Measurements from ENCODE around the gene SMAD5. TPM values are rescaled to one million over a fixed set of nuclear protein-coding genes. Genes with fewer than 3 reads are reported as not detected.

SMAD5 gene
- polyA plus RNA-seq, 1 donor = 82.2 TPM

- DNase-seq = no peak
Observed at GRCh38 chr5:136153581-136154236, 21.1 kb downstream of the SMAD5 start.

GRCh38 chr5:136155078-136155477, 22.4 kb downstream of the SMAD5 start:
- DNase-seq = no peak

DNA sequence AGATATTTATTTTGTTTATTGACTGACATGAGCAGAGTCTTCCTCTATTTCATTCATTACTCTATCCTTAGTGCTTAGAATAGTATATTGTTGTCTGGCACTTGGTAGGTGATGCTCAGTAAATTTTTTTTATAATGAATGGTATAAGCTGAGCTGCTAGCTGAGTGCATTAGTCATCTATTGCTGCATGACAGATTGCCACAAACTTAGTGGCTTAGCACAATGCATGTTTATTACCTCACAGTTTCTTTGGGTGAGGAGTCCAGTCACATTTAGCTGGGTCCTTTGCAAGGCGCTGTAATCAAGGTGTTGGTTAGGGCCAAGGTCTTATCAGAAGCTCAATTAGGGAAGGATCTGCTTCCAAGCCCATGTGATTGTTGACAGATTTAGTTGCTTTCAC, 23.1 kb downstream of the SMAD5 start:
- no peak for DNase-seq

GRCh38 chr5:136157514-136157913, 24.9 kb downstream of the SMAD5 start:
- DNase-seq = no peak

DNA sequence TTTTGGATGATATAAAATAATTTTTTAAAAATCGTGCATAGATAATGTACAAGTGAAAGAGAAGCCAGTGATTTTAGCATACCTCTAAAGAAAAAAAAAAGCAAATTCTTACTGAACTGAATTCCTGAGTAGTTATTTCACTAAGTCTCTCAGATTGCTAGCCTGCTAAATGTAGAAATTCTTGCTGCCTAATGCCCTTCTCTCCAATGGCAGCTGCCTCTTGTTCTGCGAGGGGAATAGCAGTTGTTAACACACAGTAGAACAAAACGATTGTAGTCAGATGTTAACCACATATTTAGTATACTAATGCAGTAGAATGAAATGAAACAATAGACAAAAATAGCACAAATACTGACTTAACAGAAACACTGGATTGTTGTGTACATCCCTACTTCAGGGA, 26.8 kb downstream of the SMAD5 start:
- no peak for DNase-seq

GRCh38 chr5:136162008-136162407, 29.4 kb downstream of the SMAD5 start:
- no peak for DNase-seq

GRCh38 chr5:136164226-136164625, 31.6 kb downstream of the SMAD5 start:
- DNase-seq = no peak

GRCh38 chr5:136166909-136167308, 34.3 kb downstream of the SMAD5 start:
- DNase-seq = no peak

DNA sequence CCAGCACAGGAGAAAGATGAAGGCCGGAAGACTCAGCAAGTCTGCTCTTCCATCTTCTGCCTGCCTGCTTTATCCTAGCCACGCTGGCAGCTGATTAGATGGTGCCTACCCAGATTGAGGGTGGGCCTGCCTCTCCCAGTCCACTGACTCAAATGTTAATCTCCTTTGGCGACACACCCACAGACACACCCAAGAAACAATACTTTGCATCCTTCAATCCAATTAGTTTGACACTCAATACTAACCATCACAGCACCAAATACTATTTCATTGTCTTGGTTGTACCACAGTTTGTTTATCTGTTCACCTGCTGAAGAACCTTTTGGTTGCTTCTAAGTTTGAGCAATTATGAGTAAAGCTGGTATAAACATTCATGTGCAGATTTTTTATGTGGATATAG, 36.6 kb downstream of the SMAD5 start:
- no peak for DNase-seq

DNA sequence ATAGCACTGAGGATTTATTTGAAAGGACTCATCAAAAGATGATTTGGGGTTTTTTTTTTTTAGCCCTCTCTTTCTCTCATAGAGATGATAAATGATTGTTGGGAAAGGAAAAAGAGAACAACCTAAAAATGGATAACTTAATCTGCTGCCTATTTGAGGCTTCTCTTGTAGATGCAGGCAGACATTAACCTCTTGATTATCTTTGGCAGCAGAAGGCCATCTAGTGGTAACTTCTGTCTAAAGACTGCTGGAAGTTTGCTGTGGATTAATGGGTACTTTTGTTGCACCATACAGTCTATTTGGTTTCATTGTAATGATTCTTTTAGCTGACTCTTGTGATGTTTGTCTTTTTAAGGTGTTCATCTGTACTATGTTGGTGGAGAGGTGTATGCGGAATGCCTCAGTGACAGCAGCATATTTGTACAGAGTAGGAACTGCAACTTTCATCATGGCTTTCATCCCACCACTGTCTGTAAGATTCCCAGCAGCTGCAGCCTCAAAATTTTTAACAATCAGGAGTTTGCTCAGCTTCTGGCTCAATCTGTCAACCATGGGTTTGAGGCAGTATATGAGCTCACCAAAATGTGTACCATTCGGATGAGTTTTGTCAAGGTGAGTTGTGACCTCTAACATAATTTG, 41.5 kb downstream of the SMAD5 start:
- DNase-seq = peak; percentile 37

GRCh38 chr5:136182618-136183017, 50.0 kb downstream of the SMAD5 start:
- DNase-seq = no peak

DNA sequence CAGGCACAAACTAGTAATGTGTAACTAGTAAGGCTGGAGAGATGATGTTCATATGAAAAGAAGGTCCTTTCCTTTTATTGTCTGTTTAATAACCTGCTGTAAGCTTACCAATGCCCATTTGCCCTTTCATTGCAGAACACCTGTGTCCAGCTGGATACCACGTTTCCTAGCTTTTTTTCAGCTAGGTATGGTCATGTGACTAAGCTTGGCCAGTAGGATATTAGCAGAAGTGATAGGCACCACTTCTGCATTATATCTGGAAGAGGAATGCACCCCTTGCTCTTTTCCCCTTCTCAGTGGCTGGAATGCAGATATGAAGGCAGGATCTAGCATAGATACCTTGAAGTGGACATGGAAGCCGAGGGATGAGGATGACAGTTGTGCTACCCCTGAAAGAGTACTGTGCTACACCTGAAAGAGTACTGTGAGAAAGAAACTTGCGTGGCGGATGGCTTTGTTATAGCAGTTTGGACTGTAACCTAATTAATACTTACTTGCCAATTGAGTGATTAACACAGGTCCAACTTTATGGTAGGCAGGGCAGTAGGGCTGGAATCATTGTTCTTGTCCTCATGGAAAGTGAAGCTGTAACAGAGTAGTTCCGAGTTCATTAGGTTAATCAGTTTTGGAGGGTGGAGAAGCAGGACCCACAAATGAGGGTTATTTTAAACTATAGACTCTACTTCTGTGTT, 53.5 kb downstream of the SMAD5 start:
- DNase-seq = no peak

DNA sequence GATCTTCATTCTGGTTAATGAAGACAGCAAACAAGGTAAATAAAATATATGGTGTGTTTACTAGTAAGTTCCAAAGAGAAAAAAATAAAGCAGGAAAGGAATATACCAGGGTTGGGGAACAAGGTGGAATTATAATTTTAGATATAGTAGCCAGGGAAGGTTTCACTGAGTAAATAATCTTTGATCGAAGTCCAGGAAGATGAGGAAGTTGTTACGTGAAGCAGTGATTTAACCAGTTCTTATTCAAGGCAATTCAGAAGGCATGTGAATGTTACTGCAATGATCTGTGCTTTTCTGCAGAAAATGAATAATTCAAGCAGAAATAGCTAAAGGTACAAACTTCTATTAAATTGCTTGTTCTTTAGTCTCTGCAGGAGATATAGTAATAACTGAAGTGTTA, 54.2 kb downstream of the SMAD5 start:
- no peak for DNase-seq

GRCh38 chr5:136188859-136189258, 56.2 kb downstream of the SMAD5 start:
- no peak for DNase-seq

DNA sequence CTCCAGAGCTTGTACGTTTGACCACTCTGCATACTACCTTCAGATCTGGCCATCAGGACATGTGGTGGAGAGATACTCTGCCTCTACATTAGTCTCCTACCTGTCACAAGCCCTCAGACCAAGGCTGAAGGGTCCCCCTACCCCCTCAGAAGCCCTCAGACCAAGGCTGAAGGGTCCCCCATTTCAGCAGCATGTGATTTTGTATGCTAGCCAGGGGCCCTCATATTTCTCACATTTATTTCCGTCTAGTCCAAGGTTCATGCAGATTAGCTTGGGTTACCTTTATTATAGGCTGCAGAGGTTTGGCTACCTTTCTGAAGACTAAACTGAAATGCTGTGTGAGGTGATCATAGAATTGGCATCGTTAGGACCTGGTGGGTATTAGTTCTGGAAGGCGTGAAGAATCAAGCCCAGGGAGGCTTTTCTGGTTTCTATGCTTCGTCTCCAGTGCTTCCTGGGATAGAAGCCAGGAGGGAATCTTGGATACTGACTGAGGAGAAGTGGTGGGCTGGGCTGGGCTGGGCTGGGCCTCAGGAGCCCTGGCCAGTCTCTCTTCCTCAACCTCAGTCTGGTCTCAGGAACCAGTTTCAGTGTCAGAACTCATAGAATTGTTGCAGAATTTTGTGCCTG, 57.6 kb downstream of the SMAD5 start:
- DNase-seq = no peak

GRCh38 chr5:136190904-136191303, 58.3 kb downstream of the SMAD5 start:
- DNase-seq = no peak

DNA sequence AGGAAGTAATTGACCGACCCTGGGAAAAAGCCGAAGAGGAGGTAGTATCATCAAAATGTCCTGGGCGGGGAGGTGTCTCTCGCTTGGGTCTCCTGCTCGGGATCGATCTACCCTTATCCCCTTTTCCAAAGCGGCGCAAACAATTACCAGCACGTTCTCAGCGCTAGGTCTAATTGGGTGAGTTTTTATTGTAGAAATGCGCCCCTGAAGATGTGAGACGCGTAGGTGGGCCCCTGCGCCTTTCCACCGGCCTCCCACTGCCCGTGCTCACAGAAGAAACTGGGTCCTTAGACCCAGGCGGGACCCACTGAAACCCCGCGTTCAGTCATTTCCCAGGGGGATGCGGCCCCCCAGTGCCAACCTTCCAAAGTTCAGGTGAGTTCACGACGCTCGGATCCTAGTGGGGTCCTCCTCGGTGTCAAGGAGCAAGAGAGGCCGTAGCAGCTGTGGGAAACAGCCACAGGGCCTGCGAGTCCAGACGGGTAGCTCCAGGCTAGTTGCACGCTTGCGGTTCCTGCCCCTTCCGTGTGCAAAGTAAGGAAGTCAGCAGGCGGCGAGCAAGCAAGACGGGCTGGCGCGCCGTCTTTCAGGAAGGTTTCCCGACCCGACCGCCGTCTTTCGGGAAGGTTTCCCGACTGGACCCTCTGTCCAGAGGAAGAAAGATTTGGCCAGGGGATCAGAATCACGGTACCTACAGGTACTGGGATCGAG, 58.8 kb downstream of the SMAD5 start:
- DNase-seq = no peak

GRCh38 chr5:136192015-136192525, 59.4 kb downstream of the SMAD5 start:
- no peak for DNase-seq

- DNase-seq = no peak
Observed at GRCh38 chr5:136192526-136193321, 60.1 kb downstream of the SMAD5 start, which contains the start of gene SMIM32. Gene SMIM32 (minus strand): TSS chr5:136193162. CDS start chr5:136192524, 638 bp downstream.

GRCh38 chr5:136193322-136193935, 60.8 kb downstream of the SMAD5 start:
- no peak for DNase-seq

GRCh38 chr5:136194576-136194975, 61.9 kb downstream of the SMAD5 start:
- no peak for DNase-seq

Data from left kidney (tissue), 2 donors.